ENCODE data around the gene GPC6. TPM values are rescaled to one million over a fixed set of nuclear protein-coding genes. Genes with fewer than 3 reads are reported as not detected.

GPC6 gene
- total and polyA plus RNA-seq, 9 of the 15 experiments (the other 6 are each of a cell fraction or from before 2014, with no cell fraction given): under 0.01 to 0.20 (median 0.01) TPM; not detected in 4

GRCh38 chr13:93264876-93265275 lies 38.3 kb downstream of the GPC6 start:
- no peaks in the 10 kb centered on the region for H3K36me3 ChIP-seq (ENCODE audit: control insufficient read depth, insufficient read depth, low read length)
- H2AFZ ChIP-seq (ENCODE audit: low read depth, low read length): no peak overlapping the region
- in situ Hi-C loops (cut with MboI): no loop called here
- TF ChIP-seq SREBF2 (CRISPR knock-in tag; IDR thresholded peaks at IDR 0.05) (no peak), ZNF75A (CRISPR knock-in tag; IDR thresholded peaks at IDR 0.05) (no peak), ATF3 (IDR thresholded peaks at IDR 0.05) (no peak), ATF3 (CRISPR knock-in tag; conservative IDR thresholded peaks at IDR 0.05) (no peak), ZNF224 (CRISPR knock-in tag; IDR thresholded peaks at IDR 0.05) (no peak), DMBX1 (CRISPR knock-in tag; IDR thresholded peaks at IDR 0.05; ENCODE audit: borderline replicate concordance) (no peak), THRA (IDR thresholded peaks at IDR 0.05) (no peak), USF2 (CRISPR knock-in tag; IDR thresholded peaks at IDR 0.05) (no peak), XRCC4 (IDR thresholded peaks at IDR 0.05; ENCODE audit: extremely low read depth, insufficient read depth, insufficient read length) (no peak)
- ATAC-seq: no peak
- CTCF ChIA-PET (ENCODE audit: low intra/inter-chr PET ratio): no interaction called here
- WGBS (ENCODE audit: insufficient coverage, low coverage, missing lambda C conversion rate): 6% methylated on average over 2 of the region's 2 CpGs
- H4K20me1 ChIP-seq (replicated peaks; ENCODE audit: control insufficient read depth, insufficient read depth, low read length): no peaks in the 10 kb centered on the region
- no peaks in the 10 kb centered on the region for H3K79me2 ChIP-seq (ENCODE audit: control insufficient read depth, insufficient read depth, low read length)
- no peak overlapping the region for H3K4me2 ChIP-seq (ENCODE audit: insufficient read depth, low read length)
- no peak for DNase-seq (ENCODE audit: extremely low read depth in 1 of 4, low spot score in 3 of 4)
- FAIRE-seq: no peak
- no peaks in the 10 kb centered on the region for H3K9me1 ChIP-seq (ENCODE audit: control insufficient read depth, insufficient read depth, low read length)
- no peak overlapping the region for H3K9ac ChIP-seq (ENCODE audit: insufficient read depth in 1 of 2, low read depth in 2 of 2, low read length in 2 of 2)
- intact Hi-C loops (cut with micrococcal nuclease): no loop called here
- H3K9me3 ChIP-seq (replicated peaks; ENCODE audit: control insufficient read depth, insufficient read depth, low read depth, low read length): no peaks in the 10 kb centered on the region
- no peak overlapping the region for H3K27ac ChIP-seq (ENCODE audit: extremely low read depth, low read depth, low read length)
- no peaks in the 10 kb centered on the region for H3K27me3 ChIP-seq (ENCODE audit: control insufficient read depth in 2 of 2, insufficient read depth in 2 of 2, low read length in 2 of 2)
- no peaks in the 10 kb centered on the region; a peak in 1 of 5 replicates for H3K4me1 ChIP-seq (replicated peaks in 1 of 2; ENCODE audit: control insufficient read depth in 2 of 2, insufficient read depth in 2 of 2, low read length in 2 of 2)
- no TSS peak for BruUV-seq (replicated peaks)
- no peak overlapping the region for H3K4me3 ChIP-seq
- POLR2A ChIA-PET: interaction anchor here (0.8 to 2.1 kb wide), 4 partner anchors 10 to 12 kb away, joined by 3 to 8 read pairs (median 4); no protein-coding TSS in a partner anchor
